HG02885 (cell line): Measurements from ENCODE around the gene INPP5E.
"Not testable (repeated sequence)": the region's sequence is repeated elsewhere in the genome, so short reads cannot be mapped to it uniquely, and the experiment has no call there.

Experiments used
- ATAC-seq: cut with Tn5 transposase; IDR thresholded peaks from one replicate; pipeline ENCODE4 v1.9.1; 2021; ENCODE audit warnings: mild to moderate bottlenecking; ENCODE audit not compliant: unreplicated experiment, poor library complexity

INPP5E gene

DNA sequence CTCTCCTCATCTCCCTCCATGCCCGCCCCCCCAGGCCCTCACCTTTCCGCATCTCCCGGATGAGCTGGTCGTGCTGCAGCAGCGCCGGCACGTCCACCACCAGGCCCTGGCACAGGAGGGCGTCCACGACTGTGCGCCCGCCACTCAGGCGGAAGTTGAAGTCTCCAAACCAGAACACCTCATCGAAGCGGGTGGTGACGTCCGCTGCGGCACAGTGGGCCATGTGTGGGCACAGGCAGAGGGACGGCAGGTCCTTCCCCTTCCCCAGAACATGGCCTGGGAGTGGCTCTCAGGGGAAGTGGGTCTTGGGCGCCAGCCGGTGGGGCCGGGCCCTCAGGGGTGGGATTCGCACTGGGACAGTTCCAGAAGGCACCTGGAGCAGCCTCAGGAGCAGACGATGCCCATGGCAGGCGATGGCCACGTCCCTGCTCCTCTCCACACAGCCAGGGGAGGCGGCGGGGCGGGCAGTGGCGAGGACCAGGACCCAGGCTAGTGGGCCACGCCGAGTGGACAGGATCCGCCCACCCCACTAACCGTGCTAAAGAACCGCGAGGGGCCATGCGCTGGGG, 7.8 kb downstream of the INPP5E start:
- no peak for ATAC-seq

DNA sequence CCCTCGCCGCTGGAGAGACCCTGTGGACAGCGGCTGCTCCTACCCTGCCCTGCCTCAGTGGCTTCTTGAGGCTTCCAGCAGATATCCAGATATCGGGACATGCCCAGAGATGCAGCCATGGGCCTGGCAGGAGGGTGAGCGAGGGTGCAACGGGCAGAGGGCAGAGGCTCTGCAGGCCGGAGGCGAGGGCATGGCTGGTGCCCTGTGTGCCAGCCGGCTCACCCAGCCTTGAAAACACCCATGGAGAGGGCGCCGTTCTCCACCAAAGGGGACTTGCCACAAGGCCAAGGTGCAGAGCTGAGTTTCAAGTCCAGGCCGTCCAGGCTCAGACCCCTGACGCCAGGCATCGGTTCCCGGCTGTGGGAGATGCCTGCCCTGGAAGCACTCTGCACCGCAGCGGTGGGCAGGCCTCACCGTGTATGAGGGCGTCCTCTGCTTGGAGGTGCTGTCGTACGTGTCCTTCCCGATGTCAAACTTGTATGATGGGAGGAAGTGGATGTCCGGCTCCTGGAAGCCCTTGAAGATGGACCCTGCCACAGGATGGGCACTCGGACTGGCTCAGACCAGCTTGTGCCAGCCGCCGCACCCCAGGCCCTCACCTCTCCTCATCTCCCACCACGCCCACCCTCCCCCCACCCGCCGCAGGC, 8.9 kb downstream of the INPP5E start:
- no peak for ATAC-seq

DNA sequence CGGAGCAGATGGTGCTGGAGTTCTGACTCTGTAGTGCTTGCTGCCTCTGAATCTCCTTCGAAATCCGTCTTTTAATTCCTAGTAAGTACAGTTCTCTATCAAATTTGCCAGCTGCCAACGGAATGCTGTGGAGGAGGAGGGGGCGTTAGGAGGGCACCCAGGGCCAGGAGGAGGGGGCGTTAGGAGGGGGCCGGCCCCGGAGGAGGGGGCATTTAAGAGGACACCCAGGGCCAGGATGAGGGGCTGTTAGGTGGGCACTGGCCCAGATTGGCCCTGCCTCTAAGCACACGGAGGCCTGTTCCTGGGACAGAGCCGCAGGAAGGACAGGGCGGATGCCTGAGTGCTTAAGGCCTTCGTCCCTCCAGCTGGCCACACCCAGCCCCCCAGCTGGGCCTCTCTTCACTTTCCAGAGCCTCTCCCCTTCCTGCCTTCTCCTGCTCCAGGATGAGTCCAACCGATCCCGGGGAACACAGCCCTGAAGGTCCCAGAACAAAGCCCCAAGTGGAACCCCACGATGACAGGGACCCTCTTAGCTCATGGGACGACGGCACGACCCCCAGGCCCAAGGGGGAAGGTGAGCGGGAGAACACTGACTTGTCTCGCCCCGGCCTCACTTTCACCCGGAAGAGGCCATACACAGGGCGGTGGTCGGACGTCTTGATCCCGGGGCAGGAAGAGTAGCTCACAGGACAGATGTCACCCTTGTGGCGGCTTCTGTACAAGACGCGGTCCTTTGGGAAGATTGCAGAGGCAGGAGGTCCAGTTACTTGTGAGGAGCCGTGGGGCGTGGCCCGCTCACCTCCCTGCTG, 9.8 kb downstream of the INPP5E start:
- ATAC-seq: no peak

- ATAC-seq: no peak
These were observed 10.5 kb downstream of the INPP5E start for GRCh38 chr9:136429075-136429628.

- no peak for ATAC-seq
These were observed 12.9 kb downstream of the INPP5E start for GRCh38 chr9:136426787-136427186.

GRCh38 chr9:136425367-136425766, 14.3 kb downstream of the INPP5E start:
- not testable (repeated sequence) for ATAC-seq

GRCh38 chr9:136424750-136425362, 14.8 kb downstream of the INPP5E start:
- ATAC-seq: no peak

GRCh38 chr9:136423432-136424146, 16.1 kb downstream of the INPP5E start:
- no peak for ATAC-seq

DNA sequence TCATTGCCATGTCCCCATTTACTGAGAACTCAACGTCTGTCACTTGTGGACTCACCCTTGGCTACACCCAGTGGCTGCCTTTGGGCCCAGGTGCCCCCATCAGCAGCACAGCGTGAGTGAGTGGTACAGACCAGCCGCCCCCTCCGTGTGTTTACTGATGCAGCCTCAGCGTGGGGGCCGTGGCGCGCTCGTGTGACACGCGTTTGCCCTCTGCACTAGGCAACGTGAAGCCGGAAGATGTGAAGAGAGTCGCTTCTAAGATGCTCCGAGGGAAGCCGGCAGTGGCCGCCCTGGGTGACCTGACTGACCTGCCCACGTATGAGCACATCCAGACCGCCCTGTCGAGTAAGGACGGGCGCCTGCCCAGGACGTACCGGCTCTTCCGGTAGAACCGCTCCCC, 16.8 kb downstream of the INPP5E start:
- no peak for ATAC-seq

- no peak for ATAC-seq
These were observed 17.9 kb downstream of the INPP5E start for GRCh38 chr9:136421791-136422190.

DNA sequence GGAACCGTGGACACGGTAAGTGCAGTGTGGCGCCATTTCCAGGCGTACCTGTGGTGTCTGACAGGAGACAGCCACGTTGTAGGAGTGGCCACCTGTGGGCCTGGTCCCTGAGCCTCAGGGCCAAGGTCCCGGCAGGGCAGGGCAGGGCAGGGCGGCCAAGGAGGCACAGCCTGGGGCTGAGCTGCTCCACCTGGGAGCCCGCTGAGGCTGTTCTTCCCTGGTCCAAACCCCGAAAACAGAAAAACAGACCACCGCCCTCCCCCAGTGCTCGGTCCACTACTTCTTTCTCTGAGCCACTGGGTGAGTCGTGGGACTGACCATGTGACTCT, 20.6 kb downstream of the INPP5E start:
- ATAC-seq: no peak

GRCh38 chr9:136418182-136419091, 21.2 kb downstream of the INPP5E start:
- ATAC-seq: no peak

GRCh38 chr9:136416914-136417313, 22.7 kb downstream of the INPP5E start:
- ATAC-seq: no peak

DNA sequence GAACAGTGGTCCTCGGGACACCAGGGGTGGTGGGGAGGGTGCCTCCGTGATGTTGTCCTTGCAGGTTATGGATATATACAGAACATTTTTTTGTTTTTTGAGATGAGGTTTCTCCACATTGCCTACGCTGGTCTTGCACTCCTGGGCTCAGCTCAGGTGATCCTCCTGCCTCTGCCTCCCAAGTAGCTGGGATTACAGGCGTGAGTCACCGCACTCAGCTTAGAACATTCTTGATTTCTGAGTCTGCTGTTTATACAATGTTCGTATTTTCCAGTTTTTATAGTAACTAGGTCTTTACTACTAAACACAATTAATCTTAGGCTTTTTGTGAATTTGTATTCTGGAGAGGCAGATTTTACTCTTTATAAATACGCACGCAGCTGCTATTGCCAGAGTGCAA, 23.2 kb downstream of the INPP5E start:
- ATAC-seq: no peak

DNA sequence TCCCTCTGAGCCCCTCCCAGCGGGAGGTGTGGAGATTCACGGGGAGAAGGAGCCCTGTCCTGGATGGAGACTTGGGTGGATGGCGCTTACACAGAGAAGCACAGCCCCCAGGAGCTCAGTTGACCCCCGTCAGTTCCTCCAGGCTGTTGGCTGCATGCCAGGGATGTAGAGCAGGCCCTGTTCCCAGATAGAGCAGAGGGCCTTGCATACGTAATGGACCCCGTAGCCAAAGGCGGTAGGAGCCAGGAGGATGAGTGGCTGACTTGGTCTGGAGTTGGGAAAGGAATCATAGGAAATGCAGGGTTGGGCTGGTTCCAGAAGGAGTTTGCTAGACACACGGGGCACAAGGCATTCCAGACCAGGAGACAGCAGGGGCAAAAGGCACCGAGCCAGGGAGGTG, 26.7 kb downstream of the INPP5E start:
- ATAC-seq: no peak

GRCh38 chr9:136411378-136411777, 28.3 kb downstream of the INPP5E start:
- no peak for ATAC-seq

DNA sequence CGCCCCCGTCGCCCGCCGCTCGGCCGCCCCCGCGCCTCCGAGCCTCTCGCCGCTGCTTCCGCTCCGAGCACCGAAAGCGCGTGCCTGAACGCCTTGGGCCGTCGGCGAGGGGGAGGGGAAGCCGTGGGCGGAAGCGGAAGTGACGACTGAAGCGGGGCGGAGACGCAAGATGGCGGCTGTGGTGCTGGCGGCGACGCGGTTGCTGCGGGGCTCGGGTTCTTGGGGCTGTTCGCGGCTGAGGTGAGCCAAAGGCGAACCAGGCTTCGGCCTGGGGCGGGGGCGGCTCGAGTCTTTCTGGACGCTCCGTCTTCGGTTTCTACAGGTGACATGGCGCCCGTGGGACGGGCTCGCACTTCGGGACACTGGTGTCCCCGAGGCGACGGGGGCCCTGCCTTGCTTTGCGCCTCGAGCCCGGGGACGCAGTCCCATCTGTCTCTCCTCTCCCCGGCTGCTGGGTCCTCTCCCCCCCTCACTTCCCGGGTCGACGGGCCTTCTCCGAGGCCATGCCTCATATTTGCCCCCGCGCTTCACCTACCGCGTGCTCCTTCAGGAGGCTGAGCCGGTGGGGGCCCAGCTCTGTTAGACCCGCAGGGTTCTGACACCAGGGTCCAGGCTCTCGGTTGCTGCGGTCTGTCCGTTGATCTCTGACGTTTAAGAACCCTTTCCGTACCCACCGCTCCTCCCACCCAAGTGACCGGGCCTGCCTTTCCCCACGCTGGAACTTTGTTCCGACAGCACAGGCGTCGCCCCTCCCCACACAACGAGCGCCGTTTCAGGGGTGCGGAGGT, 29.0 kb downstream of the INPP5E start, which contains the start of the genes ENTR1 and PMPCA:
Gene ENTR1, minus strand, starts transcription at position 115 of the 788 bp plus-strand sequence. CDS start 217 bp downstream, outside the sequence.
Gene PMPCA, plus strand, starts transcription at position 159 of the 788 bp plus-strand sequence. Its CDS starts 11 bp downstream, at position 170.
- peak; percentile 90 for ATAC-seq
